Breast epithelium (tissue), 4 donors: ENCODE data around the gene CSN2. TPM values are rescaled to one million over a fixed set of nuclear protein-coding genes. Genes with fewer than 3 reads are reported as not detected.

Source experiments
- DNase-seq, 2 donors: peaks; one replicate each; pipeline ENCODE4 v3.0.0-alpha.2; 2019; ENCODE audit warnings: low spot score in 2 of 2
- H3K27ac ChIP-seq, 2 donors: fragments of 200-600 bp; sonication (generic) in 1 of 2; one replicate each; pipeline ENCODE4 v1.5.1; 2016 to 2019; ENCODE audit warnings: mild to moderate bottlenecking in 1 of 2
- H3K27me3 ChIP-seq, 2 donors: fragments of 200-600 bp; sonication (generic) in 1 of 2; one replicate each; pipeline versions ENCODE4 v1.5.1 to v1.6.0; 2017 to 2019; ENCODE audit warnings: control low read depth in 1 of 2, mild to moderate bottlenecking in 1 of 2
- H3K36me3 ChIP-seq: fragments of 200-600 bp; one replicate; pipeline ENCODE4 v1.5.1; 2019
- H3K4me1 ChIP-seq, 2 donors: fragments of 200-600 bp; sonication (generic); one replicate each; pipeline ENCODE4 v1.5.1; 2016 to 2019; ENCODE audit warnings: control low read depth in 1 of 2
- H3K4me3 ChIP-seq, 3 donors: fragments of 200-600 bp; sonication (generic); 1 replicate in 2 of 3; 2 replicates in 1 of 3; pipeline ENCODE4 v1.5.1; 2016 to 2019; ENCODE audit warnings: mild to moderate bottlenecking in 3 of 3, moderate library complexity in 2 of 3
- H3K9me3 ChIP-seq, 2 donors: fragments of 200-600 bp; sonication (generic) in 1 of 2; one replicate each; pipeline ENCODE4 v1.5.1; 2016 to 2019; ENCODE audit warnings: control low read depth in 1 of 2
- POLR2A ChIP-seq: fragments of 450-650 bp; IDR thresholded peaks from one replicate; pipeline ENCODE4 v1.6.1; 2016; ENCODE audit warnings: antibody characterized with exemption, mild to moderate bottlenecking, moderate library complexity
- POLR2AphosphoS5 ChIP-seq, 3 donors: sonication (generic); formaldehyde crosslinking; IDR thresholded peaks; one replicate each; pipeline ENCODE4 v1.6.1; 2017; ENCODE audit warnings: antibody characterized with exemption in 3 of 3
- intact Hi-C: fragments of 100-400 bp; cut with DNase I; formaldehyde crosslinking; loops from one replicate; pipeline ENCODE4 v1.15.1; 2023; ENCODE audit warnings: low total_unique reads
- total RNA-seq, 3 donors: library from RNA; depleted of rRNA; stranded (reverse); fragments of >200 nt; gene quantifications; one replicate each; pipeline ENCODE4 v1.1.0, GENCODE V29; 2016
- TF ChIP-seq, protein P1 (sequence below), 3 donors: fragments of 450-650 bp; IDR thresholded peaks; one replicate each; pipeline ENCODE4 v1.5.1; 2016 to 2017; ENCODE audit warnings: antibody characterized with exemption in 3 of 3, mild to moderate bottlenecking in 3 of 3, moderate library complexity in 3 of 3

The CSN2 gene
- total RNA-seq, 3 donors from 2014 or later, result not detected

DNA sequence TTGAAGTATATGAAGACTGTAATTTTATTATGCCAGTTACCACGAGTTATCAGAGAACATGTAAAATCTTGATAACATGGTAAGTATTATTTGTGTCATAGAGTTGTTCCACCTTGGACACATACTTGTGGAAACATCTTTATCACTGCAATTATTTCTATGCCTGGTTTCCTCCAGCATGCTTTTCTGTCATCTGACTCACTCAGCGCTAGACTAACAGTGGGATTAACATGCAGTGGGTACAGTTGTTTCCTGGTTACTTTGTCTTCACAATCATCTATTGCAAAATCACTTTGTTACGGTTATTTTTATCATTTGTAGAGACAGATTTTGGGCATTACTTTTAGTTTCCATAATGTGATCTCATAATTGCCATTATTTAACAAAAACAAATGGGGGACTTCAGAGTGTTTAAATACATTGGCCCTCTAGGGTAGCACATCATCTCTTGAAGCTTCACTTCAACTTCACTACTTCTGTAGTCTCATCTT lies 30.0 kb upstream of the CSN2 start, which contains the start of gene STATH:
Gene STATH (plus strand): TSS at position 441 of the 491 bp plus-strand sequence. CDS start 2,472 bp downstream, outside the sequence.
- Histone ChIP-seq H3K27me3 (no peaks in the 10 kb centered on the region), H3K9me3 (no peaks in the 10 kb centered on the region), H3K27ac (no peak within 1 kb of the TSS), H3K4me3 (no peak within 1 kb of the TSS), H3K36me3 (no peaks in the 10 kb centered on the region), H3K4me1 (no peaks in the 10 kb centered on the region)
- no peak for DNase-seq
- intact Hi-C loops, result no loop called here
- TF ChIP-seq POLR2AphosphoS5 (IDR thresholded peaks at IDR 0.05) (no peak), POLR2A (no peak)
- TF ChIP-seq, protein P1, sequence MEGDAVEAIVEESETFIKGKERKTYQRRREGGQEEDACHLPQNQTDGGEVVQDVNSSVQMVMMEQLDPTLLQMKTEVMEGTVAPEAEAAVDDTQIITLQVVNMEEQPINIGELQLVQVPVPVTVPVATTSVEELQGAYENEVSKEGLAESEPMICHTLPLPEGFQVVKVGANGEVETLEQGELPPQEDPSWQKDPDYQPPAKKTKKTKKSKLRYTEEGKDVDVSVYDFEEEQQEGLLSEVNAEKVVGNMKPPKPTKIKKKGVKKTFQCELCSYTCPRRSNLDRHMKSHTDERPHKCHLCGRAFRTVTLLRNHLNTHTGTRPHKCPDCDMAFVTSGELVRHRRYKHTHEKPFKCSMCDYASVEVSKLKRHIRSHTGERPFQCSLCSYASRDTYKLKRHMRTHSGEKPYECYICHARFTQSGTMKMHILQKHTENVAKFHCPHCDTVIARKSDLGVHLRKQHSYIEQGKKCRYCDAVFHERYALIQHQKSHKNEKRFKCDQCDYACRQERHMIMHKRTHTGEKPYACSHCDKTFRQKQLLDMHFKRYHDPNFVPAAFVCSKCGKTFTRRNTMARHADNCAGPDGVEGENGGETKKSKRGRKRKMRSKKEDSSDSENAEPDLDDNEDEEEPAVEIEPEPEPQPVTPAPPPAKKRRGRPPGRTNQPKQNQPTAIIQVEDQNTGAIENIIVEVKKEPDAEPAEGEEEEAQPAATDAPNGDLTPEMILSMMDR (IDR thresholded peaks at IDR 0.05), result no peak

DNA sequence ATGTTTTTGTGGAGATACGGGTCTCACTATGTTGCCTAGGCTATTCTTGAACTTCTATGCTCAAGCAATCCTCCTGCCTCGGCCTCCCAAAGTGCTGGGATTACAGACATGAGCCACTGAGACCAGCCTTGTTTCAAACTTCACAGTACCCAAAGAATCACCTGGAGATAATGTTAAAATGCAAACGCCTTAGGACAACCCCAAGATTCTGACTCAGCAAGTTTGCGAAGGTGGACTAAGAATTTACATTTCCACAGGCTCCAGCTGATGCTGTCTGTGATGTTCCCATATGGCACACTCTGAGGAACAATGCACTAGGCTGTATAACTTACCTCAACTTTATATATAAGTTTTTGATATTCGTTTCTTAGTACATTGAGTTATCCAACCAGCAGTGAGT lies 29.3 kb upstream of the CSN2 start:
- no peak overlapping the region for H3K4me3 ChIP-seq
- no peak for DNase-seq
- no peaks in the 10 kb centered on the region for H3K4me1 ChIP-seq
- no peak for TF ChIP-seq POLR2AphosphoS5 (IDR thresholded peaks at IDR 0.05)
- TF ChIP-seq, protein P1 (IDR thresholded peaks at IDR 0.05), result no peak
- TF ChIP-seq POLR2A, result no peak
- no peaks in the 10 kb centered on the region for H3K9me3 ChIP-seq
- H3K27me3 ChIP-seq, result no peaks in the 10 kb centered on the region
- H3K36me3 ChIP-seq, result no peaks in the 10 kb centered on the region
- H3K27ac ChIP-seq, result no peak overlapping the region
- intact Hi-C loops, result no loop called here

DNA sequence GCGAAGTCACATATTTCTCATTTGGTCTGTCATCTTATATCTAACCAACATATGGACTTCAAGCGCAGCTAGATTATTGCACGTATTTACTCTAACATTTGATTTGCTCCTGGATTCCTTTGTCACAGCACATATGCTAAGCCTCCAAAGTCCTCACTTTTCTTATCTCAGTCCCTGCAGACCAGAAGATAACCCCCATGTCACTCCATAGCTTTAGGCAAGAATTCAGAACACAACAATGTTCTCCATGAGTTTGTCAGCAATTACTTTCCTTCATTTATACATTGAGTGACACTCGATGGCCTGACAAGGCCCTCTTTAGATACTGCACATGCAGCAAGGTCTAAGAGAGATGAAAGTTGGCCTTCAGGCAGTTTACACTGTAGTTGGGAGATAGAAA lies 25.5 kb upstream of the CSN2 start:
- intact Hi-C loops, result no loop called here

DNA sequence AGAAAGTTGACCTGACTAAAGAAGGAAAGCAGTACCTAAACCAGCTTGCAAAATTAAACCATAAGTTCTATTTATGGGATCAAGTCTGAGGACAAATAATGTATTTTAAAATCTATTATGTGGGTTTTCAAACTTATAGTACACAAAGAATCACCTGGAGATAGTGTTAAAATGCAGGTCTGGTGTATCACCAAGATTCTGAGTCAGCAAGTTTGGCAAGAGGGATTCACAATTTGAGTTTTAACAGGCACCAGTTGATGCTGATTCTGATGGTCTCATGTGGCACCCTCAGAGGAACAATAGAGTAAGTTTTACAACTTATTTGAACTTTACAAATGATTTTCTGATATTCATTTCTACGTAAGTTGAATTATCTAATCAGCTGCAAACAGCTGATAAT lies 21.1 kb upstream of the CSN2 start:
- DNase-seq, result no peak
- no peak overlapping the region for H3K4me3 ChIP-seq
- H3K27ac ChIP-seq, result no peak overlapping the region
- intact Hi-C loops, result no loop called here
- no peaks in the 10 kb centered on the region for H3K9me3 ChIP-seq
- no peaks in the 10 kb centered on the region for H3K27me3 ChIP-seq
- no peaks in the 10 kb centered on the region for H3K4me1 ChIP-seq
- no peaks in the 10 kb centered on the region for H3K36me3 ChIP-seq
- TF ChIP-seq, protein P1 (IDR thresholded peaks at IDR 0.05), result no peak
- no peak for TF ChIP-seq POLR2AphosphoS5 (IDR thresholded peaks at IDR 0.05)
- no peak for TF ChIP-seq POLR2A

More for the DNA sequence above, 25.5 kb upstream of the CSN2 start:
- Histone ChIP-seq H3K27ac (no peak overlapping the region), H3K4me3 (no peak overlapping the region), H3K27me3 (no peaks in the 10 kb centered on the region), H3K36me3 (no peaks in the 10 kb centered on the region), H3K4me1 (no peaks in the 10 kb centered on the region), H3K9me3 (no peaks in the 10 kb centered on the region)
- TF ChIP-seq, protein P1 (IDR thresholded peaks at IDR 0.05), result no peak
- no peak for DNase-seq

DNA sequence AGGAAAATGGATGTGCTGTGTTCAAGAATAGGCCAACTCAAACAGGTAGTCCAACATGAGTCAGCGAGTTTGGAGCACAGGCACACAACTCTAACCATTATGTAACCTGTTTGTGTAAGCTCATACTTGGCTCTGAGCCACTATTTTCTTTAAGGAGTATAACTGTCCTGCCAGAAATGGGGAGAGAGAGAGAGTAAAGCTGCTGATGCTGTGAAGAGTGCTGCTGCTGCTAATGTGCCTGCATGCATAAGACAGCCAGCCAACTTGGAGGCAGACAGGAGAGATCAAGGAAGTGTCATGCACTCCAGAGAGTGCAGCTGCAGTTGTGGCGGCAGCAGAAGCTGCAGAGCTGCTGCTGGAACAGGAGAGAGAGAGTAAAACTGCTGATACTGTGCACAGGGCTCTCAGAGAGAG lies 18.5 kb upstream of the CSN2 start:
- Histone ChIP-seq H3K36me3 (no peaks in the 10 kb centered on the region), H3K4me1 (no peaks in the 10 kb centered on the region), H3K4me3 (no peak overlapping the region), H3K27me3 (no peaks in the 10 kb centered on the region), H3K27ac (no peak overlapping the region), H3K9me3 (no peaks in the 10 kb centered on the region)
- no peak for DNase-seq
- TF ChIP-seq POLR2AphosphoS5 (IDR thresholded peaks at IDR 0.05) (no peak), POLR2A (no peak)
- TF ChIP-seq, protein P1 (IDR thresholded peaks at IDR 0.05), result no peak
- intact Hi-C loops, result no loop called here
